Common myeloid progenitor, CD34-positive (primary cell): ENCODE data around the gene NTF3. TPM values are rescaled to one million over a fixed set of nuclear protein-coding genes. Genes with fewer than 3 reads are reported as not detected.

Source experiments
- CTCF ChIA-PET: fragments of 350-600 bp; sonication (Branson Sonifier 250); formaldehyde crosslinking; loops from one replicate; lab custom pipeline; 2021; ENCODE audit warnings: antibody characterized with exemption; lab: Charles Lee
- POLR2A ChIA-PET: fragments of 350-600 bp; sonication (Branson Sonifier 250); formaldehyde crosslinking; loops from one replicate; lab custom pipeline; 2021; ENCODE audit warnings: antibody characterized with exemption; lab: Charles Lee
- DNase-seq, 3 donors: peaks; one replicate each; pipeline versions ENCODE4 v3.0.0 to v3.0.0-alpha.2; 2013
- H3K27ac ChIP-seq, 2 experiments: 1 replicate in 1 of 2; 2 replicates in 1 of 2; pipeline ENCODE4 v1.7.0; 2013; ENCODE audit warnings: inconsistent platforms in 2 of 2, low read length in 2 of 2, mild to moderate bottlenecking in 2 of 2, low read depth in 1 of 2, moderate library complexity in 1 of 2; ENCODE audit not compliant: severe bottlenecking in 2 of 2, insufficient read depth in 1 of 2, poor library complexity in 1 of 2
- H3K27me3 ChIP-seq, 5 experiments: replicated peaks in 2 of 5; 1 replicate in 3 of 5; 2 replicates in 2 of 5; pipeline versions ENCODE4 v1.6.1 to v1.7.0; 2013; ENCODE audit warnings: low read length in 4 of 5, mild to moderate bottlenecking in 2 of 5, moderate library complexity in 2 of 5, inconsistent platforms in 1 of 5; ENCODE audit not compliant: insufficient read depth in 5 of 5, control insufficient read depth in 4 of 5
- H3K36me3 ChIP-seq, 4 experiments: 1 replicate in 2 of 4; 2 replicates in 2 of 4; pipeline versions ENCODE4 v1.6.1 to v1.7.0; 2013; ENCODE audit warnings: low read length in 3 of 4, control low read depth in 1 of 4, mild to moderate bottlenecking in 1 of 4; ENCODE audit not compliant: control insufficient read depth in 4 of 4, insufficient read depth in 4 of 4
- H3K4me1 ChIP-seq, 4 experiments: 1 replicate in 3 of 4; 2 replicates in 1 of 4; pipeline versions ENCODE4 v1.6.1 to v1.7.1; 2013; ENCODE audit warnings: low read length in 3 of 4, mild to moderate bottlenecking in 3 of 4, control low read depth in 1 of 4, inconsistent platforms in 1 of 4, moderate library complexity in 1 of 4; ENCODE audit not compliant: control insufficient read depth in 4 of 4, insufficient read depth in 4 of 4; ENCODE audit errors: control extremely low read depth in 1 of 4
- H3K4me3 ChIP-seq, 7 experiments: 1 replicate in 4 of 7; 2 replicates in 3 of 7; pipeline versions ENCODE4 v1.5.1 to v1.7.0; 2013; ENCODE audit warnings: mild to moderate bottlenecking in 7 of 7, low read length in 6 of 7, moderate library complexity in 6 of 7, inconsistent platforms in 2 of 7, low read depth in 2 of 7, control low read depth in 1 of 7; ENCODE audit not compliant: insufficient read depth in 4 of 7, control insufficient read depth in 1 of 7; ENCODE audit errors: extremely low read depth in 1 of 7
- H3K9me3 ChIP-seq, 5 experiments: 1 replicate in 4 of 5; 2 replicates in 1 of 5; pipeline versions ENCODE4 v1.6.1 to v1.7.1; 2013; ENCODE audit warnings: low read length in 4 of 5, mild to moderate bottlenecking in 2 of 5, inconsistent platforms in 1 of 5, low read depth in 1 of 5, moderate library complexity in 1 of 5; ENCODE audit not compliant: control insufficient read depth in 4 of 5, insufficient read depth in 2 of 5; ENCODE audit errors: control extremely low read depth in 1 of 5
- WGBS: methylation state at CpG from one replicate; pipeline ENCODE4 v1.1.5; 2013; ENCODE audit not compliant: insufficient coverage; 5-methylcytosine and 5-hydroxymethylcytosine counted together
- polyA plus RNA-seq: library from polyadenylated mRNA; unstranded; fragments of 120-200 nt; gene quantifications from one replicate; pipeline ENCODE4 v1.2.1, GENCODE V29; 2013

NTF3 gene
- polyA plus RNA-seq = not detected

GRCh38 chr12:5432011-5432400 is at the start of gene NTF3:
Gene NTF3 (plus strand): TSS chr12:5432108. CDS start chr12:5432325, 217 bp downstream.
- Histone ChIP-seq H3K27me3 (peaks cover 7 to 83% (median 31%) of the 10 kb centered on the region in 5 experiments), H3K27ac (no peak within 1 kb of the TSS), H3K4me3 (peak within 1 kb of the TSS in 6 of 7 experiments; percentile 35 to 68 (median 44)), H3K9me3 (no peaks in the 10 kb centered on the region), H3K4me1 (peaks cover 0 to 44% (median 33%) of the 10 kb centered on the region in 4 experiments), H3K36me3 (no peaks in the 10 kb centered on the region)
- DNase-seq = peak in 2 of 3 donors; percentile 58 to 67
- WGBS = 0% methylated on average over 13 of the region's 34 CpGs
- CTCF ChIA-PET = interaction anchor here (0.6 to 5.1 kb wide), 3 partner anchors 80 to 606 kb away, joined by 3 to 39 read pairs (median 3); no protein-coding TSS in a partner anchor
- POLR2A ChIA-PET = no interaction called here

- no peak for DNase-seq
- H3K9me3 ChIP-seq = no peaks in the 10 kb centered on the region
- no peak overlapping the region for H3K27ac ChIP-seq
Observed at GRCh38 chr12:5384015-5384414, 47.9 kb upstream of the NTF3 start.

GRCh38 chr12:5388581-5389535 is 43.0 kb upstream of the NTF3 start:
- no peak for DNase-seq
- WGBS = 100% methylated on average over 5 of the region's 5 CpGs
- ChIA-PET CTCF (no interaction called here), POLR2A (no interaction called here)
- Histone ChIP-seq H3K27me3 (no peaks in the 10 kb centered on the region), H3K27ac (no peak overlapping the region), H3K4me3 (no peak overlapping the region), H3K4me1 (no peaks in the 10 kb centered on the region), H3K36me3 (no peaks in the 10 kb centered on the region), H3K9me3 (no peaks in the 10 kb centered on the region)

More at GRCh38 chr12:5384015-5384414, 47.9 kb upstream of the NTF3 start:
- Histone ChIP-seq H3K4me3 (no peak overlapping the region), H3K4me1 (no peaks in the 10 kb centered on the region), H3K27me3 (no peaks in the 10 kb centered on the region), H3K36me3 (no peaks in the 10 kb centered on the region)
- CTCF ChIA-PET = no interaction called here
- POLR2A ChIA-PET = no interaction called here
- 100% methylated on average over 2 of the region's 4 CpGs for WGBS

GRCh38 chr12:5390174-5390799 is 41.6 kb upstream of the NTF3 start:
- no peaks in the 10 kb centered on the region for H3K9me3 ChIP-seq
- H3K27me3 ChIP-seq = no peaks in the 10 kb centered on the region
- peaks cover 0 to 1% (median 0%) of the 10 kb centered on the region in 4 experiments for H3K4me1 ChIP-seq

GRCh38 chr12:5391653-5392052 is 40.3 kb upstream of the NTF3 start:
- CTCF ChIA-PET = no interaction called here
- WGBS = no CpG with 5 or more reads among the region's 2 CpGs
- Histone ChIP-seq H3K27me3 (no peaks in the 10 kb centered on the region), H3K9me3 (no peaks in the 10 kb centered on the region), H3K4me3 (no peak overlapping the region), H3K27ac (no peak overlapping the region), H3K36me3 (no peaks in the 10 kb centered on the region), H3K4me1 (peaks cover 0 to 12% (median 6%) of the 10 kb centered on the region in 4 experiments)
- POLR2A ChIA-PET = no interaction called here
- no peak for DNase-seq

More at GRCh38 chr12:5390174-5390799, 41.6 kb upstream of the NTF3 start:
- no peak overlapping the region for H3K4me3 ChIP-seq
- CTCF ChIA-PET = no interaction called here
- H3K27ac ChIP-seq = no peak overlapping the region
- POLR2A ChIA-PET = no interaction called here
- 100% methylated on average over 6 of the region's 6 CpGs for WGBS
- no peaks in the 10 kb centered on the region for H3K36me3 ChIP-seq
- DNase-seq = no peak

GRCh38 chr12:5392961-5393360 is 38.9 kb upstream of the NTF3 start:
- Histone ChIP-seq H3K4me1 (peaks cover 0 to 12% (median 6%) of the 10 kb centered on the region in 4 experiments), H3K27me3 (no peaks in the 10 kb centered on the region), H3K36me3 (no peaks in the 10 kb centered on the region), H3K9me3 (no peaks in the 10 kb centered on the region), H3K27ac (no peak overlapping the region), H3K4me3 (no peak overlapping the region)
- POLR2A ChIA-PET = no interaction called here
- CTCF ChIA-PET = no interaction called here
- DNase-seq = no peak
- 100% methylated on average over 4 of the region's 5 CpGs for WGBS
